Prostate gland (tissue), 2 donors: ENCODE measurements around the gene PPL. TPM values are rescaled to one million over a fixed set of nuclear protein-coding genes. Genes with fewer than 3 reads are reported as not detected.

ENCODE experiments used
- DNase-seq: peaks from one replicate; pipeline ENCODE4 v3.0.0-alpha.2; 2019; ENCODE audit warnings: low spot score
- H3K27ac ChIP-seq, 2 donors: fragments of 200-600 bp; sonication (generic); 2 replicates each; pipeline ENCODE4 v1.5.1; 2017 to 2019
- H3K27me3 ChIP-seq: fragments of 200-600 bp; sonication (generic); replicated peaks from 2 replicates; pipeline ENCODE4 v1.5.1; 2019; ENCODE audit not compliant: insufficient read depth
- H3K36me3 ChIP-seq, 2 donors: fragments of 200-600 bp; sonication (generic); 1 replicate in 1 of 2; 2 replicates in 1 of 2; pipeline versions ENCODE4 v1.5.1 to v1.8.1; 2017 to 2019
- H3K4me1 ChIP-seq: fragments of 200-600 bp; sonication (generic); replicated peaks from 2 replicates; pipeline ENCODE4 v1.5.1; 2019
- H3K4me3 ChIP-seq, 2 donors: fragments of 200-600 bp; sonication (generic); 2 replicates each; pipeline ENCODE4 v1.5.1; 2017 to 2019
- H3K9me3 ChIP-seq: fragments of 200-600 bp; sonication (generic); 2 replicates; pipeline ENCODE4 v1.5.1; 2017
- CTCF ChIP-seq, 4 experiments: fragments of 200-600 bp in 2 of 4; fragments of 450-650 bp in 2 of 4; sonication (generic) in 2 of 4; IDR thresholded peaks; 1 replicate in 3 of 4; 2 replicates in 1 of 4; pipeline ENCODE4 v1.5.1; 2016 to 2019; ENCODE audit warnings: antibody characterized with exemption in 4 of 4, mild to moderate bottlenecking in 2 of 4, moderate library complexity in 2 of 4
- POLR2A ChIP-seq: fragments of 450-650 bp; IDR thresholded peaks from one replicate; pipeline ENCODE4 v1.6.1; 2016; ENCODE audit warnings: antibody characterized with exemption, mild to moderate bottlenecking
- POLR2AphosphoS5 ChIP-seq: sonication (generic); formaldehyde crosslinking; IDR thresholded peaks from one replicate; pipeline ENCODE4 v1.6.1; 2017; ENCODE audit warnings: antibody characterized with exemption
- WGBS: methylation state at CpG from one replicate; pipeline ENCODE4 v1.1.5; 2018; 5-methylcytosine and 5-hydroxymethylcytosine counted together
- intact Hi-C: fragments of 100-400 bp; cut with DNase I; formaldehyde crosslinking; loops from one replicate; pipeline ENCODE4 v1.14.2; 2022
- total RNA-seq, 2 donors: library from RNA; depleted of rRNA; stranded (reverse); fragments of >200 nt; gene quantifications; one replicate each; pipeline ENCODE4 v1.1.0, GENCODE V29; 2016

PPL gene
- total RNA-seq, 2 donors from 2014 or later = 39.4 to 64.3 TPM

DNA sequence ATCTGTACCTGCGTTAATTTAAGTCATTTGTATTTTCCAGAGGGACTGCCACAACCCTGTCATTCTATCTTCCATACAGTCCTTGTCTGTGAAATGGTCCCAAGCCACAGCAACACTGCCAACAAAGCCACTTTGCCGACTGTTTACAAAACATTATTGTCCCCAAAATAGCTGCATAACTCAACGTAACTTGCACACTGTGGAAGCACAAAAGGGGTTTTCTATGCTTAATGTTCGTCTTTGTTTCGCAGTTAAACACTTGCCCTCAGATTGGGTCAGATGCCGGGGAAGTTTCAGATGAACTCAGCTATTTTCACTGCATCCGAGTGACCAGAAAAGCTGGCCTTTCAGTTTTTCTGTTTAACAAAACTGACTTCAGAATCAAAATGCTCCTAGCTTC is 25.8 kb upstream of the PPL start:
- H3K27me3 ChIP-seq = no peaks in the 10 kb centered on the region
- peaks cover 2% of the 10 kb centered on the region for H3K4me1 ChIP-seq
- WGBS = 51% methylated on average over 7 of the region's 7 CpGs
- no peak for DNase-seq
- no peak overlapping the region for H3K4me3 ChIP-seq
- no peak overlapping the region for H3K27ac ChIP-seq
- no peaks in the 10 kb centered on the region for H3K36me3 ChIP-seq
- intact Hi-C loops = no loop called here
- H3K9me3 ChIP-seq = no peaks in the 10 kb centered on the region
- TF ChIP-seq POLR2AphosphoS5 = no peak
- TF ChIP-seq POLR2A = no peak
- TF ChIP-seq CTCF (IDR thresholded peaks at IDR 0.05) = no peak

DNA sequence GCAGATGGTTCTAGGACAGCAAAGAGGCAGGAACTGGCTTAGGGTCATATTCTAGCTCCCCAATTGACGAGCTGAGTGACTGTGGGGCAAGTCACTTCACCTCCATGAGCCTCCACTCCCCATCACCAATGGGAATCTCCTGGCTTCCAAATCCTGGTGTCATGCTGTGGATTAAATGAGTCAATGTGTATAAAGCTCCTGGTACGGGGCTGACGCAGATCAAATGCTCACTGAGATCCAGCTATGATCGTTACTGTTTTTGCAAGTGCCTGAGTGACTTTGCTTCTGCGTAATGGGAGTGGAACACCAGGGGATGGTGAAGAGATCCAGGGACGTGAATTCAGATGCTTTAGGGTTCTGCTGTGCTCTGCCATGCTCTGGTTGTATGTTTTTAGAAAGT is 23.6 kb upstream of the PPL start:
- no peaks in the 10 kb centered on the region for H3K36me3 ChIP-seq
- DNase-seq = no peak
- peaks cover 2% of the 10 kb centered on the region for H3K4me1 ChIP-seq
- H3K9me3 ChIP-seq = no peaks in the 10 kb centered on the region
- TF ChIP-seq CTCF (IDR thresholded peaks at IDR 0.05) = no peak
- no peak for TF ChIP-seq POLR2A
- TF ChIP-seq POLR2AphosphoS5 = no peak
- 71% methylated on average over 6 of the region's 6 CpGs for WGBS
- no peak overlapping the region for H3K4me3 ChIP-seq
- H3K27me3 ChIP-seq = no peaks in the 10 kb centered on the region
- no peak overlapping the region for H3K27ac ChIP-seq
- intact Hi-C loops = no loop called here

- TF ChIP-seq POLR2AphosphoS5 = no peak
- 34% methylated on average over 29 of the region's 29 CpGs for WGBS
- intact Hi-C loops = loop anchor here (5.0 to 10.0 kb wide), 4 partner anchors 111 to 454 kb away; partner anchors contain the start of genes GLYR1, NUDT16L1 and UBN1
These were observed 21.8 kb upstream of the PPL start for GRCh38 chr16:4958510-4959438.

GRCh38 chr16:4957720-4958509 is 21.0 kb upstream of the PPL start, which contains the start of gene SEC14L5:
SEC14L5 (plus strand) TSS chr16:4958330; CDS start chr16:4959324, 994 bp downstream.
- intact Hi-C loops = loop anchor here (2.0 to 10.0 kb wide), 5 partner anchors 111 to 453 kb away; partner anchors contain the start of genes ANKS3, DNAAF8, GLYR1 and NUDT16L1
- Histone ChIP-seq H3K4me1 (peaks cover 2% of the 10 kb centered on the region), H3K9me3 (no peaks in the 10 kb centered on the region), H3K36me3 (no peaks in the 10 kb centered on the region), H3K4me3 (peak within 1 kb of the TSS; percentile 28 to 44), H3K27me3 (no peaks in the 10 kb centered on the region), H3K27ac (peak within 1 kb of the TSS; percentile 71 to 74)
- TF ChIP-seq POLR2AphosphoS5 (peak; percentile 47), CTCF (IDR thresholded peaks at IDR 0.05) (peak in 1 of 4 experiments; percentile 21), POLR2A (peak; percentile 58)
- DNase-seq = peak; percentile 99
- 1% methylated on average over 49 of the region's 56 CpGs for WGBS

More at GRCh38 chr16:4958510-4959438, 21.8 kb upstream of the PPL start:
- no peak for DNase-seq
- Histone ChIP-seq H3K4me3 (peak overlapping the region; percentile 28 to 30), H3K9me3 (no peaks in the 10 kb centered on the region), H3K4me1 (peaks cover 2% of the 10 kb centered on the region), H3K27ac (no peak overlapping the region), H3K27me3 (no peaks in the 10 kb centered on the region), H3K36me3 (no peaks in the 10 kb centered on the region)

DNA sequence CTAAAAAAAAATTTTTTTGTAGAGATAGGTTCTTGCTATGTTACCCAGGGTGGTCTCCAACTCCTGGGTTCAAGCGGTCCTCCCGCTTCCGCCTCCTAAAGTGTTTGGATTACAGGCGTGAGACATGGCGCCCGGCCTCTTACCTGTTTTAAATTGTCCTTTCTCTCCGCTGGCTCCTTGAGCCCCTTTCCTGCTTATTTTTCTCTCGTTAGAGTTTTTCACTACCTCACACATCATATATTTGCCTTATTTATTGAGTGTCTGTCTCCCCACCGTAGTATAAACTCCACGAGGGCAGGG is 20.4 kb upstream of the PPL start:
- DNase-seq = no peak
- no peaks in the 10 kb centered on the region for H3K9me3 ChIP-seq
- no peaks in the 10 kb centered on the region for H3K27me3 ChIP-seq
- peak overlapping the region; percentile 71 to 74 for H3K27ac ChIP-seq
- 18% methylated on average over 10 of the region's 10 CpGs for WGBS
- TF ChIP-seq CTCF (IDR thresholded peaks at IDR 0.05) = no peak
- no peak for TF ChIP-seq POLR2AphosphoS5
- no peak for TF ChIP-seq POLR2A
- intact Hi-C loops = loop anchor here (2.0 to 10.0 kb wide), 5 partner anchors 110 to 453 kb away; partner anchors contain the start of genes ANKS3, DNAAF8, GLYR1 and NUDT16L1
- no peaks in the 10 kb centered on the region for H3K36me3 ChIP-seq
- peaks cover 2% of the 10 kb centered on the region for H3K4me1 ChIP-seq
- H3K4me3 ChIP-seq = peak overlapping the region; percentile 28 to 44
